ENCODE measurements around the gene ZNF692. TPM values are rescaled to one million over a fixed set of nuclear protein-coding genes. Genes with fewer than 3 reads are reported as not detected.

The ZNF692 gene
- total RNA-seq, 1 donor from 2014 or later = 23.0 TPM

DNA sequence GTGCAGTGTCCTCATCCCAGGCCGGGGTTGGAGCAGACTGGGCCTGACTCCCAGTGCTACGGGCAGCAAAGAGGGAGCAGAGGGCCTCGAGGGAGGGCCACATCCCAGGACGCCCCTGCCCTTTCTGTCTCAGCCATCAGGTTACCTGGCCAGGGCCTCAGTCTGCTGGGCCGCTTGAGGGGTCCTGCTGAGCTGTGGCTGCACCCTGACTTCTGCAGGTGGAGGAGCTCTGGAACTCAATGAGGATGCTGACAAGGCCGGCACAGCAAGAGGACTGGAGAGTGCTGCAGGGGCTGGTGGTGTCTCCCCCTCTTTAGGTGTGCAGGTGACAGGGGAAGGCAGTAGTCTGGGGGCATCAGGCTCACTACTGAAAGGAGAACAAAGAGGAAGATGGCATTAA lies 3.3 kb downstream of the ZNF692 start:
- Histone ChIP-seq H3K4me1 (peaks cover 21% of the 10 kb centered on the region), H3K27ac (replicated peaks) (no peak overlapping the region), H3K4me3 (no peak overlapping the region), H3K9me3 (replicated peaks) (no peaks in the 10 kb centered on the region), H3K27me3 (ENCODE audit: low read depth) (no peaks in the 10 kb centered on the region), H3K36me3 (peaks cover 14% of the 10 kb centered on the region)
- TF ChIP-seq, protein P1, sequence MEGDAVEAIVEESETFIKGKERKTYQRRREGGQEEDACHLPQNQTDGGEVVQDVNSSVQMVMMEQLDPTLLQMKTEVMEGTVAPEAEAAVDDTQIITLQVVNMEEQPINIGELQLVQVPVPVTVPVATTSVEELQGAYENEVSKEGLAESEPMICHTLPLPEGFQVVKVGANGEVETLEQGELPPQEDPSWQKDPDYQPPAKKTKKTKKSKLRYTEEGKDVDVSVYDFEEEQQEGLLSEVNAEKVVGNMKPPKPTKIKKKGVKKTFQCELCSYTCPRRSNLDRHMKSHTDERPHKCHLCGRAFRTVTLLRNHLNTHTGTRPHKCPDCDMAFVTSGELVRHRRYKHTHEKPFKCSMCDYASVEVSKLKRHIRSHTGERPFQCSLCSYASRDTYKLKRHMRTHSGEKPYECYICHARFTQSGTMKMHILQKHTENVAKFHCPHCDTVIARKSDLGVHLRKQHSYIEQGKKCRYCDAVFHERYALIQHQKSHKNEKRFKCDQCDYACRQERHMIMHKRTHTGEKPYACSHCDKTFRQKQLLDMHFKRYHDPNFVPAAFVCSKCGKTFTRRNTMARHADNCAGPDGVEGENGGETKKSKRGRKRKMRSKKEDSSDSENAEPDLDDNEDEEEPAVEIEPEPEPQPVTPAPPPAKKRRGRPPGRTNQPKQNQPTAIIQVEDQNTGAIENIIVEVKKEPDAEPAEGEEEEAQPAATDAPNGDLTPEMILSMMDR (IDR thresholded peaks at IDR 0.05; ENCODE audit: borderline replicate concordance) = no peak
- intact Hi-C loops (cut with micrococcal nuclease) = no loop called here
- no peak for DNase-seq

DNA sequence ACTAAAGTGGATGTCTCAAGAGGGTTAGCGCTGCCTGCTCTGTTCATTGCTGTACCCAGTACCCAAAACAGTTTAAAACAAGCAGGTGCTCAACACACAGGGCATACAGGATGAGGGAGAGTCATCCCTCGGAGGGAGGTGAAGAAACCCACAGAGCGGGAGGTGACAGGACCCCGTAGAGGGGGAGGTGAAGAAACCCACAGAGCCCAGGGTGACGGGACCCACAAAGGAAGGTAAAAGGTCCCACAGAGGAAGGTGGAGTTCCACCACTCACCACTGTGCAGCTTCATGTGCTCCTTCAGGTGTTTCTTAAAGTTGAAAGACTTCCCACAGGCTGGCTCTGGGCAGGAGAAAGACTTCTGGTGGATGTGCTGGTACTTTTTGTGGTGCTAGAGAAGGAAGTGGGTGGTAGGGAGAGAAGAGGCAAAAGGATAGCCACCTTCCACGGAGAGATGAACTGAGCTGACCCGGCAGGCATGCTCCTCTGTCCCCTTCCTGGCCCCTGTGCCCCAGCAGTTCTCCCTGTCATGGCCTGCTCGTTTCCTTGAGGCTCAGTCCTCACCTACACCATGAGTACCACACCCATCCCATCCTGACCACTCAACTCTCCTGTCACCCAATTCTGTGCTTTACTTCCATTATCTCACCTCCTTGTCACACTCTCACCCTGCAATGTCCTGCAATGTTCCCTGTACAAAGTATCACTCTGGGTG lies 5.1 kb downstream of the ZNF692 start:
- intact Hi-C loops (cut with micrococcal nuclease) = no loop called here
- no peak overlapping the region for H3K27ac ChIP-seq (replicated peaks)
- TF ChIP-seq, protein P1 (IDR thresholded peaks at IDR 0.05; ENCODE audit: borderline replicate concordance) = no peak

DNA sequence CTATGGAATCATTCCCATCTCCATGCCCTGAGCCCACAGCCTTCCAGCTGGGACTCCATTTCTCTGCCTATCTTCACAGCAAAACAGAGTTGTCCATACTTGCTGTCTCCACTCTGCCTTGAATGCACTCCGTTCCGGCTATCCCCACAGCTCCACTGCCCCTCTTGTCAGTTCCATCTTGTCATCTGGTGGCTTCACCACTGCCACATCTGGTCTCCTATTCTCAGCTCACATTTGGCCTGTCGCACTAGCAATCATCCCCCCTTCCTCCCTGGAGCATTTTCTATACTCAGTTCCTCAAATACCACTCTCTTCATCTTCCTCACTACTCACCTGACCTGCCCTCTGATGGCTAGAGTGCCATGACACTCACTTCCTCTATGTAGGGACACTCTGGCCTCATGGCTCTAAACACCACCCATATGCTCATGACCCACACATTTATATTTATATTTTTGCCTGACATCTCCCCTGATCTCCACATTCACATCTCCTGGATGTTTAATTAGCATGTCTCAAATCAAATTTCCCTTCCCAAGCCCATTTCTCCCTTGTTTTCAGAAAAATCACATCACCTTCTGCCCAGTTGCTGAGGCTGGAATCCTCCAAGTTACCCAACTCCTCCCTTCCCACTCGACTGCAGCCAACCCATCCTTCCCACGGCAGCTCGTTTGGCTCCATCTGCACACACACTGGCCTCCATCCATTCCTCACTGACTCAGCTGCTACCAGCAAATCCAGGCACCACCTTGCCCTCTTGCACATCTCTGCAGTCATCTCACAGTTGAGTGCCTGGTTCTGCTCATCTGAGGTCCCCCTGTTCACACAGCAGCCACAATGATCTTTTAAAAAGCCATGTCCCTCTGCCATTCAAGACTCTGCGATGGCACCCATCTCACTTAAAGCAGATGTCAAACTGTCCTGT lies 6.1 kb downstream of the ZNF692 start:
- Histone ChIP-seq H3K9me3 (replicated peaks) (no peaks in the 10 kb centered on the region), H3K4me1 (peaks cover 15% of the 10 kb centered on the region), H3K4me3 (no peak overlapping the region), H3K27ac (replicated peaks) (no peak overlapping the region), H3K27me3 (ENCODE audit: low read depth) (no peaks in the 10 kb centered on the region), H3K36me3 (peaks cover 42% of the 10 kb centered on the region)
- TF ChIP-seq, protein P1 (IDR thresholded peaks at IDR 0.05; ENCODE audit: borderline replicate concordance) = no peak
- intact Hi-C loops (cut with micrococcal nuclease) = no loop called here
- DNase-seq = no peak

More for the DNA sequence above, 5.1 kb downstream of the ZNF692 start:
- H3K36me3 ChIP-seq = peaks cover 32% of the 10 kb centered on the region
- no peaks in the 10 kb centered on the region for H3K9me3 ChIP-seq (replicated peaks)
- no peak overlapping the region for H3K4me3 ChIP-seq
- no peaks in the 10 kb centered on the region for H3K27me3 ChIP-seq (ENCODE audit: low read depth)
- no peak for DNase-seq
- H3K4me1 ChIP-seq = peaks cover 25% of the 10 kb centered on the region

DNA sequence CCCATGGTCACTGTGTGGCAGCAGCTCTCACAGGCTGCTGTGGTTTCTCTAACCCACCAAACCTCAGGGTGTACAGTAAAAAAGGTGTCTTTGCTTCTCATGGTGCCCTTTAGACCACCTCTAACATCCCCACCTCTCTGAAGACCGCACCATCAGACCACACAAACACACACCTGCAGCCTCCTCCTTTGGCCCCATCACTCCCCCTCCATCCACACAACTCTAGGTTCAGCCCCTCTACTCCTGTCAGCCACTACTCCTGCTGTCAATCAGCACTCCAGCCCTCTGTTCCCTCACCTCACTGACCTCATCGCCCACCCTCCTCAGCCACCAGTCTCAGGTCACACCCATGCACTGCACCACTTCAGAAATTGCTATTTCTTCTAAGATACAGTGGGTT lies 7.5 kb downstream of the ZNF692 start:
- intact Hi-C loops (cut with micrococcal nuclease) = no loop called here

DNA sequence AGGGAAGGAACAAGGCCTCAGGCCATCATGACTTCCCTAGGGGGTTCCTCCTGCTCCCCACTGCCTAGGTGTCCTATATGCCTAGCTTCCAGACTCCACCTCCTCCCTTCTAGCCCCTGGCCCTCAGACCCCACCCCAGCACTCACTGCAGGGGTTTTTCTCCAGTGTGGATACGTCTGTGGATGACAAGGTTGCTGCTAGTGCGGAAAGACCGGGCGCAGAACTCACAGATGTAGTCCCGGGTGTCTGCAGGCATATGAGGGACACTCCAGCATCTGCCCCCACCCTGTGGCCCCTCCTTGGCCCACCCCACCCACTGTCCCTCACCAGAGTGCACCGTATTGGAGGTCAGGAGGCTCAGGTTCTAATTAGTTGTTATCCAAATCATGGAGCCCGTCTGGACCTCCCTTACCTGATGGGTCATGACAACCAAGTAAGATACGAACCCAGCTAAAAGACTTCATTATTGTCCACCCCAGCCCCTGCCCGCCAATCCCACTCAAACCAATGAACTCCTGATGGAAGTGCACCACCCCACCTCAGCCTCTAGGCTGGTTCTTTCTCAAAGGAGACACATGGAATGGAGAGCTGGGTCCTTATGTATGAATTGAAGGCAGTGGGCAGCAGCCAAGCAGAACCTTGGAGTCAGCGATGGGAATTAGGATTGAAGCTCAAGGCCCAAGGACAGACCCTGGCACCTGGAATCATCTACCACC lies 8.2 kb downstream of the ZNF692 start:
- no peak for DNase-seq
- Histone ChIP-seq H3K36me3 (peaks cover 62% of the 10 kb centered on the region), H3K4me1 (peaks cover 12% of the 10 kb centered on the region), H3K27ac (replicated peaks) (no peak overlapping the region), H3K9me3 (replicated peaks) (no peaks in the 10 kb centered on the region), H3K27me3 (ENCODE audit: low read depth) (no peaks in the 10 kb centered on the region), H3K4me3 (no peak overlapping the region)
- TF ChIP-seq, protein P1 (IDR thresholded peaks at IDR 0.05; ENCODE audit: borderline replicate concordance) = no peak
- intact Hi-C loops (cut with micrococcal nuclease) = no loop called here

More for the DNA sequence above, 7.5 kb downstream of the ZNF692 start:
- Histone ChIP-seq H3K27me3 (ENCODE audit: low read depth) (no peaks in the 10 kb centered on the region), H3K36me3 (peaks cover 56% of the 10 kb centered on the region), H3K9me3 (replicated peaks) (no peaks in the 10 kb centered on the region), H3K27ac (replicated peaks) (no peak overlapping the region), H3K4me3 (no peak overlapping the region), H3K4me1 (peaks cover 12% of the 10 kb centered on the region)
- TF ChIP-seq, protein P1 (IDR thresholded peaks at IDR 0.05; ENCODE audit: borderline replicate concordance) = no peak
- DNase-seq = no peak
